T-helper 22 cell (primary cell): ENCODE measurements around the gene RPUSD3.
"Not testable (repeated sequence)": the region's sequence is repeated elsewhere in the genome, so short reads cannot be mapped to it uniquely, and the experiment has no call there.

ENCODE experiments used
- DNase-seq: peaks from one replicate; pipeline ENCODE4 v3.0.0-alpha.2; 2020; ENCODE audit warnings: low read depth

RPUSD3 gene

GRCh38 chr3:9865125-9865637 is 21.4 kb upstream of the RPUSD3 start:
- not testable (repeated sequence) for DNase-seq

- no peak for DNase-seq
Measured at GRCh38 chr3:9864200-9864927, 20.6 kb upstream of the RPUSD3 start.

GRCh38 chr3:9863058-9863772 is 19.4 kb upstream of the RPUSD3 start:
- no peak for DNase-seq

GRCh38 chr3:9862391-9863057 is 18.7 kb upstream of the RPUSD3 start:
- no peak for DNase-seq

- DNase-seq = no peak
Measured at GRCh38 chr3:9861626-9862130, 17.9 kb upstream of the RPUSD3 start.

GRCh38 chr3:9861201-9861600 is 17.4 kb upstream of the RPUSD3 start:
- DNase-seq = no peak

- no peak for DNase-seq
Measured at GRCh38 chr3:9859530-9860025, 15.8 kb upstream of the RPUSD3 start.

- no peak for DNase-seq
Measured at GRCh38 chr3:9855594-9855993, 11.8 kb upstream of the RPUSD3 start.

- not testable (repeated sequence) for DNase-seq
Measured at GRCh38 chr3:9854291-9854940, 10.6 kb upstream of the RPUSD3 start.

GRCh38 chr3:9852528-9852927 is 8.7 kb upstream of the RPUSD3 start:
- DNase-seq = no peak

- not testable (repeated sequence) for DNase-seq
Measured at GRCh38 chr3:9851926-9852325, 8.1 kb upstream of the RPUSD3 start.

GRCh38 chr3:9851383-9851782 is 7.6 kb upstream of the RPUSD3 start:
- not testable (repeated sequence) for DNase-seq

- DNase-seq = not testable (repeated sequence)
Measured at GRCh38 chr3:9848860-9849259, 5.1 kb upstream of the RPUSD3 start.

GRCh38 chr3:9847870-9848269 is 4.1 kb upstream of the RPUSD3 start:
- not testable (repeated sequence) for DNase-seq

- no peak for DNase-seq
Measured at GRCh38 chr3:9846931-9847488, 3.2 kb upstream of the RPUSD3 start.

- no peak for DNase-seq
Measured at GRCh38 chr3:9846231-9846630, 2.4 kb upstream of the RPUSD3 start.

- no peak for DNase-seq
Measured at GRCh38 chr3:9841015-9841414, 2.8 kb downstream of the RPUSD3 start.

- DNase-seq = no peak
Measured at GRCh38 chr3:9838856-9839255, 5.0 kb downstream of the RPUSD3 start.

GRCh38 chr3:9837701-9838582 is 5.9 kb downstream of the RPUSD3 start:
- DNase-seq = no peak
